Choroid plexus epithelial cell (primary cell): ENCODE data around the gene ZPR1.

ENCODE experiments used
- DNase-seq: peaks from one replicate; pipeline ENCODE4 v3.0.0-alpha.2; 2010; ENCODE audit warnings: low read depth
- H3K4me3 ChIP-seq: 2 replicates; pipeline ENCODE4 v1.5.1; 2011; ENCODE audit warnings: low read depth, mild to moderate bottlenecking, control low read depth, low read length, moderate library complexity
- CTCF ChIP-seq: conservative IDR thresholded peaks from 2 replicates; pipeline ENCODE4 v1.5.1; 2011; ENCODE audit warnings: low read depth, mild to moderate bottlenecking, control low read depth, inconsistent platforms, low read length, moderate library complexity

ZPR1 gene

DNA sequence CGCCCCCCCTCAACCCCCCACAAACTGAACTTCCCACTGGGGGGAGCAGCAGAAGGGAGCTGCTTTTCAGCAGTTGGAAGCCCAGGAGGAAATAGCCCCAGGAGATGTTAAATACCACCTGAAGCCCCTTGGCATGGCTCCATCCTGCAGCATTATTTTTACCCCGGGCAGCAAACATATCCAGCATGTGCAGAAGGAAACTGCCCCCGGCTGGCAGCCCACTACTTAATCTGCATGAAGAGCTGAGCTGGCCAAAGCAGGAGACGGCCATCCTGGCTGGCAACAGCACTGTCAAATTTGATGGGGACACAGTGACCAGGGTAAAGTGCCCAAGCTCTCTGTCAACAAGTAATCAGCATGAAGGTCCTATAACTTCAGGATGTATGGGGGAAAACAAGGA, 47.1 kb downstream of the ZPR1 start:
- peak; percentile 8 for DNase-seq
- no peak for TF ChIP-seq CTCF
- no peak overlapping the region for H3K4me3 ChIP-seq

- TF ChIP-seq CTCF = no peak
- no peak overlapping the region for H3K4me3 ChIP-seq
- no peak for DNase-seq
Measured at GRCh38 chr11:116738975-116739374, 48.8 kb downstream of the ZPR1 start.

GRCh38 chr11:116736763-116737162, 51.1 kb downstream of the ZPR1 start:
- no peak overlapping the region for H3K4me3 ChIP-seq
- DNase-seq = no peak
- no peak for TF ChIP-seq CTCF

DNA sequence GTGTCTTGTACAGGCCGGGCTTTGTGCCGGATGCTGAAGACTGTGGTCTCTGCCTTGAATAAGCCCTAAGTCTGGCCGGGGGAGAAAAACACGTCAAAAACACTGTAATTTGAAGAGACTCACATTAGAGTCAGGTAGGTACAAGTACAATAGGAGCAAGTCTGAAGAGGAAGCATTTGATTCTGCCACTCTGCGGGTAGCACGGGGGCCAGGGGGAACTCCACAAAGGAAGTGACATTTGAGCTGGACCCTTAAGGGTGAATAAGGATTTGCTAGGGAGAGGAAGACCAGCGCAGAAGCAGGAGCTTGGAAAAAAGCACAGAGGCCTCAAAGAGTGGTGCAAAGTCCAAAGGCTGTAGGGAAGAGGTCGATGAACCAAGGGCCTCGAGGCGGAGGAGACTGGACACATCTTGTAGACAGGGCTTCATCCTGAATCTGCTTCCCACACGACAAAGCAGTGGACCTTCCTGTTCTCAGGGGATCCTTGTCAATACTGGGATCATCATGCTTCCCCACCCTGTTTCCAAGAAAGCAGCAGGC, 53.8 kb downstream of the ZPR1 start:
- H3K4me3 ChIP-seq = no peak overlapping the region

GRCh38 chr11:116733043-116733755, 54.6 kb downstream of the ZPR1 start:
- DNase-seq = no peak
- TF ChIP-seq CTCF = no peak
- no peak overlapping the region for H3K4me3 ChIP-seq

More for the DNA sequence above, 53.8 kb downstream of the ZPR1 start:
- no peak for DNase-seq
- TF ChIP-seq CTCF = no peak

DNA sequence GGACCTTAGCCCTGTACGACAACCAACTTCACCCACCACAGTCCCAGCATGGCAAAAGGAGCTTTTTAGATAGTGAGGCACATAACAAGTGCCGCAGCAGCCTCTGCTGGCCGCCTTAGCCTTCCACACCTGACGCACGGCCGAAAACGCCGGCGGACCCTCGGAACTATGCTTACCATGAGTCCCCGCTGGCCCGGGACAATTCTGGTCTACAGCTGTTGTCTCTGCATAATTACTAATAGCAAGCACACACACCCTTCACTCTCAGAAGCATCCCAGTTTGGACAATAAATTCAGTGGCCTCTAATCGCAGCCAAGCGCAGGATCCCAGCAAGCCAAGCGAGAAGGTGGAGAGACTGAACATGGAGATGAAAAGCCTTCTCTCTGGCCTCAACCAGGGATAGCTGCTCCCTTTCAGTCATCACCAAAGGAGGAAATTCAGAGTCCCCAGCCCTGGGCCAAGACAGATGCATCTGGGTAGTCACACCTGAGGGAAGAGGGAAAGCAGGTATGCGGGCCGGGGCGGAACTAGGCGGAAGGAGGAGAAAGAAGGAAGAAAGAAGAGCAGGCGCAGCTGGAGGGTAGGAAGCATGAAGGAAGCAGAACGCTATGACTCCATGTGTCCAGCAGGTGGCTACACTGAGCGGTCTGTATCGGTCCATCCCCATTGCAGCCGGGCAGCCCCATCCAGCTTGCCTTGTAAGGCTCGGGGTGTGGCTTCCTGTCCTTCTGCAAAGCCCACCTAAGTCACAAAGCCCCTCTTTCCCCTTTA, 55.4 kb downstream of the ZPR1 start:
- DNase-seq = peak; percentile 84
- peak overlapping the region; percentile 34 for H3K4me3 ChIP-seq
- TF ChIP-seq CTCF = peak; percentile 90
